Activated CD4-positive, alpha-beta memory T cell treated with anti-CD3 and anti-CD28 coated beads for 36 hours (primary cell): ENCODE measurements around the gene TMEM239. TPM values are rescaled to one million over a fixed set of nuclear protein-coding genes. Genes with fewer than 3 reads are reported as not detected.
"Not testable (repeated sequence)": the region's sequence is repeated elsewhere in the genome, so short reads cannot be mapped to it uniquely, and the experiment has no call there.

Experiments used
- CTCF ChIA-PET: fragments of 350-600 bp; sonication (Branson Sonifier 250); formaldehyde crosslinking; loops from one replicate; lab custom pipeline; 2021; ENCODE audit warnings: antibody characterized with exemption, inconsistent platforms; lab: Charles Lee
- POLR2A ChIA-PET: fragments of 350-600 bp; sonication (Branson Sonifier 250); formaldehyde crosslinking; loops from one replicate; lab custom pipeline; 2021; ENCODE audit warnings: antibody characterized with exemption; lab: Charles Lee
- DNase-seq: peaks from one replicate; pipeline ENCODE4 v3.0.0-alpha.2; 2020
- H3K27ac Mint-ChIP-seq: one replicate; pipeline ENCODE4 v1.8.0; 2021; ENCODE audit warnings: mixed read lengths
- H3K27me3 Mint-ChIP-seq: one replicate; pipeline ENCODE4 v1.8.0; 2021; ENCODE audit warnings: mixed read lengths
- H3K36me3 Mint-ChIP-seq: one replicate; pipeline ENCODE4 v1.8.0; 2021; ENCODE audit warnings: mixed read lengths
- H3K4me1 Mint-ChIP-seq: one replicate; pipeline ENCODE4 v1.8.0; 2021; ENCODE audit warnings: low read depth, mixed read lengths
- H3K4me3 Mint-ChIP-seq: one replicate; pipeline ENCODE4 v1.8.0; 2021; ENCODE audit warnings: mild to moderate bottlenecking, mixed read lengths
- H3K9me3 Mint-ChIP-seq: one replicate; pipeline ENCODE4 v1.8.0; 2021; ENCODE audit warnings: mixed read lengths
- intact Hi-C: fragments of 100-400 bp; cut with micrococcal nuclease; formaldehyde crosslinking; loops from one replicate; pipeline ENCODE4 v1.15.1; 2023
- total RNA-seq, 2 experiments: library from RNA; stranded (reverse); gene quantifications; one replicate each; pipeline ENCODE4 v1.2.3, GENCODE V29; 2021

The TMEM239 gene
- total RNA-seq, 2 experiments from 2014 or later, result not detected

- H3K9me3 Mint-ChIP-seq, H3K27me3 Mint-ChIP-seq, H3K27ac Mint-ChIP-seq, CTCF ChIA-PET, H3K4me3 Mint-ChIP-seq, intact Hi-C loops, DNase-seq: not testable (repeated sequence)
- POLR2A ChIA-PET, result interaction anchor here (0.6 kb wide), 1 partner anchor 169 kb away, joined by 3 read pairs; no protein-coding TSS in a partner anchor
- Mint-ChIP-seq H3K4me1 (peaks cover 11% of the 10 kb centered on the region), H3K36me3 (peaks cover 12% of the 10 kb centered on the region)
Observed at GRCh38 chr20:2831206-2831605, 15.0 kb downstream of the TMEM239 start.

- ChIA-PET POLR2A (no interaction called here), CTCF (interaction anchor here (1.2 to 2.0 kb wide), 2 partner anchors 18 to 82 kb away, joined by 3 to 5 read pairs; no protein-coding TSS in a partner anchor)
- Mint-ChIP-seq H3K36me3 (peaks cover 12% of the 10 kb centered on the region), H3K27ac (no peak overlapping the region), H3K9me3 (no peaks in the 10 kb centered on the region), H3K27me3 (no peaks in the 10 kb centered on the region), H3K4me1 (peaks cover 8% of the 10 kb centered on the region), H3K4me3 (no peak overlapping the region)
- intact Hi-C loops, result no loop called here
- no peak for DNase-seq
Observed at GRCh38 chr20:2833761-2834160, 17.6 kb downstream of the TMEM239 start.

GRCh38 chr20:2834401-2835110 is 18.4 kb downstream of the TMEM239 start:
- Mint-ChIP-seq H3K9me3 (no peaks in the 10 kb centered on the region), H3K4me1 (peaks cover 14% of the 10 kb centered on the region), H3K4me3 (no peak overlapping the region), H3K36me3 (peaks cover 12% of the 10 kb centered on the region), H3K27ac (no peak overlapping the region), H3K27me3 (no peaks in the 10 kb centered on the region)
- ChIA-PET POLR2A (no interaction called here), CTCF (interaction anchor here (1.2 to 2.0 kb wide), 2 partner anchors 17 to 83 kb away, joined by 3 to 5 read pairs; no protein-coding TSS in a partner anchor)
- DNase-seq, result no peak
- intact Hi-C loops, result no loop called here

GRCh38 chr20:2835331-2835796 is 19.2 kb downstream of the TMEM239 start:
- no peak for DNase-seq
- CTCF ChIA-PET, result no interaction called here
- no peak overlapping the region for H3K4me3 Mint-ChIP-seq
- H3K4me1 Mint-ChIP-seq, result peaks cover 16% of the 10 kb centered on the region
- intact Hi-C loops, result no loop called here
- POLR2A ChIA-PET, result no interaction called here
- H3K36me3 Mint-ChIP-seq, result peaks cover 12% of the 10 kb centered on the region
- H3K27ac Mint-ChIP-seq, result no peak overlapping the region
- H3K27me3 Mint-ChIP-seq, result no peaks in the 10 kb centered on the region
- H3K9me3 Mint-ChIP-seq, result no peaks in the 10 kb centered on the region

GRCh38 chr20:2836035-2836434 is 19.9 kb downstream of the TMEM239 start:
- ChIA-PET CTCF (no interaction called here), POLR2A (interaction anchor here (0.6 kb wide), 1 partner anchor 13 kb away, joined by 5 read pairs; no protein-coding TSS in a partner anchor)
- DNase-seq, result no peak
- peaks cover 16% of the 10 kb centered on the region for H3K4me1 Mint-ChIP-seq
- no peak overlapping the region for H3K4me3 Mint-ChIP-seq
- intact Hi-C loops, result no loop called here
- no peaks in the 10 kb centered on the region for H3K27me3 Mint-ChIP-seq
- H3K9me3 Mint-ChIP-seq, result no peaks in the 10 kb centered on the region
- peaks cover 12% of the 10 kb centered on the region for H3K36me3 Mint-ChIP-seq
- no peak overlapping the region for H3K27ac Mint-ChIP-seq

GRCh38 chr20:2837221-2837960 is 21.2 kb downstream of the TMEM239 start:
- Mint-ChIP-seq H3K36me3 (peaks cover 12% of the 10 kb centered on the region), H3K27ac (no peak overlapping the region), H3K27me3 (no peaks in the 10 kb centered on the region), H3K4me1 (peaks cover 17% of the 10 kb centered on the region), H3K9me3 (no peaks in the 10 kb centered on the region), H3K4me3 (no peak overlapping the region)
- ChIA-PET POLR2A (interaction anchor here (0.5 kb wide), 1 partner anchor 38 kb away, joined by 3 read pairs; no protein-coding TSS in a partner anchor), CTCF (no interaction called here)
- no peak for DNase-seq
- intact Hi-C loops, result no loop called here

- Mint-ChIP-seq H3K27ac (no peak overlapping the region), H3K36me3 (peaks cover 12% of the 10 kb centered on the region), H3K9me3 (no peaks in the 10 kb centered on the region), H3K27me3 (no peaks in the 10 kb centered on the region), H3K4me1 (peaks cover 17% of the 10 kb centered on the region), H3K4me3 (no peak overlapping the region)
- intact Hi-C loops, result no loop called here
- POLR2A ChIA-PET, result interaction anchor here (0.5 kb wide), 1 partner anchor 39 kb away, joined by 3 read pairs; no protein-coding TSS in a partner anchor
- no peak for DNase-seq
- CTCF ChIA-PET, result interaction anchor here (0.6 kb wide), 1 partner anchor 165 kb away, joined by 3 read pairs; no protein-coding TSS in a partner anchor
Observed at GRCh38 chr20:2838170-2838797, 22.1 kb downstream of the TMEM239 start.

GRCh38 chr20:2838847-2839671 is 22.9 kb downstream of the TMEM239 start:
- ChIA-PET CTCF (interaction anchor here (0.6 kb wide), 1 partner anchor 165 kb away, joined by 3 read pairs; no protein-coding TSS in a partner anchor), POLR2A (interaction anchor here (2.2 kb wide), 1 partner anchor 7 kb away, joined by 4 read pairs; no protein-coding TSS in a partner anchor)
- Mint-ChIP-seq H3K27me3 (no peaks in the 10 kb centered on the region), H3K9me3 (no peaks in the 10 kb centered on the region), H3K36me3 (peaks cover 12% of the 10 kb centered on the region), H3K4me3 (peak overlapping the region; percentile 60), H3K4me1 (peaks cover 24% of the 10 kb centered on the region), H3K27ac (peak overlapping the region; percentile 59)
- no peak for DNase-seq
- intact Hi-C loops, result no loop called here

GRCh38 chr20:2839732-2840137 is 23.6 kb downstream of the TMEM239 start:
- peak overlapping the region; percentile 59 for H3K27ac Mint-ChIP-seq
- ChIA-PET CTCF (no interaction called here), POLR2A (interaction anchor here (0.7 to 2.2 kb wide), 3 partner anchors 7 to 147 kb away, joined by 3 to 4 read pairs (median 4); partner anchors contain the start of gene PTPRA)
- DNase-seq, result no peak
- H3K27me3 Mint-ChIP-seq, result no peaks in the 10 kb centered on the region
- H3K9me3 Mint-ChIP-seq, result no peaks in the 10 kb centered on the region
- peaks cover 7% of the 10 kb centered on the region for H3K36me3 Mint-ChIP-seq
- peak overlapping the region; percentile 60 for H3K4me3 Mint-ChIP-seq
- peaks cover 31% of the 10 kb centered on the region for H3K4me1 Mint-ChIP-seq
- intact Hi-C loops, result loop anchor here (1.0 kb wide), 1 partner anchor 33 kb away; no protein-coding TSS in a partner anchor

GRCh38 chr20:2840138-2840966 is 24.2 kb downstream of the TMEM239 start, which contains the start of the genes PCED1A and VPS16:
PCED1A (minus strand) TSS chr20:2840655; CDS start chr20:2839912, 743 bp downstream.
VPS16 (plus strand) TSS chr20:2840745; CDS start chr20:2840775, 30 bp downstream.
- POLR2A ChIA-PET, result interaction anchor here (0.7 to 2.2 kb wide), 4 partner anchors 8 to 146 kb away, joined by 3 to 4 read pairs (median 4); partner anchors contain the start of gene PTPRA
- intact Hi-C loops, result loop anchor here (1.0 kb wide), 1 partner anchor 32 kb away; no protein-coding TSS in a partner anchor
- peak; percentile 92 for DNase-seq

More at GRCh38 chr20:2840138-2840966, 24.2 kb downstream of the TMEM239 start, which contains the start of the genes PCED1A and VPS16:
- peaks cover under 1% of the 10 kb centered on the region for H3K36me3 Mint-ChIP-seq
- CTCF ChIA-PET, result interaction anchor here (1.0 kb wide), 1 partner anchor 87 kb away, joined by 3 read pairs; no protein-coding TSS in a partner anchor
- H3K27ac Mint-ChIP-seq, result peak within 1 kb of the TSS; percentile 85
- peak within 1 kb of the TSS; percentile 84 for H3K4me3 Mint-ChIP-seq
- H3K4me1 Mint-ChIP-seq, result peaks cover 36% of the 10 kb centered on the region
- H3K27me3 Mint-ChIP-seq, result no peaks in the 10 kb centered on the region
- no peaks in the 10 kb centered on the region for H3K9me3 Mint-ChIP-seq
